Duodenal mucosa (tissue), 2 donors: ENCODE data around the gene SCN11A.

Experiments
- H3K27ac ChIP-seq: one replicate; pipeline ENCODE4 v1.7.0; 2013; ENCODE audit warnings: low read depth, low read length
- H3K27me3 ChIP-seq, 2 donors: one replicate each; pipeline ENCODE4 v1.7.0; 2013; ENCODE audit warnings: low read length in 2 of 2, control low read depth in 1 of 2; ENCODE audit not compliant: insufficient read depth in 2 of 2, control insufficient read depth in 1 of 2
- H3K36me3 ChIP-seq, 2 donors: one replicate each; pipeline ENCODE4 v1.7.0; 2013; ENCODE audit warnings: low read length in 2 of 2, control low read depth in 1 of 2; ENCODE audit not compliant: insufficient read depth in 2 of 2, control insufficient read depth in 1 of 2
- H3K4me1 ChIP-seq, 2 donors: one replicate each; pipeline ENCODE4 v1.7.0; 2013; ENCODE audit warnings: low read length in 2 of 2, control low read depth in 1 of 2; ENCODE audit not compliant: insufficient read depth in 2 of 2, control insufficient read depth in 1 of 2
- H3K4me3 ChIP-seq, 2 donors: one replicate each; pipeline ENCODE4 v1.7.0; 2013; ENCODE audit warnings: low read length in 2 of 2, low read depth in 1 of 2
- H3K9ac ChIP-seq, 2 donors: one replicate each; pipeline ENCODE4 v1.7.0; 2013; ENCODE audit warnings: low read length in 2 of 2, low read depth in 1 of 2
- H3K9me3 ChIP-seq, 2 donors: one replicate each; pipeline ENCODE4 v1.7.0; 2013; ENCODE audit warnings: low read length in 2 of 2, control low read depth in 1 of 2; ENCODE audit not compliant: control insufficient read depth in 1 of 2

Gene SCN11A

DNA sequence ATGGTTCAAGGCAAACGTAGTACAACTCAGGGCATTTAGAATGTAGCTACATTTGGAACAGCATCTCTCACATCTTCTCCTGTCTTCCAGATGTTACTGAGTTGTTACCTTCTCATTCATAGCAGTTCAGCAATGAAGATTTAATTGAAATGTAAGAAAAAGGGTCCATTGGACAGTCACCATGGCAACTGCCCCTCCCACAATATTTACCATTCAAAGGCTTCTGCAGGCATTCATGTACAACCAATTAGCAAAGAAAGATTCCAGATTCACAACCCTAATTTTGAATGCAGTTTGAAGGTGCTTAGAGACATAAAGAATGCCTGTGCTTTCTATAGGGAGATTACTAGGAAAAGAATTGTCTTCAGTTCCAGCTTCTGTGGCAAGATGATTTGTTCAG lies 22.2 kb downstream of the SCN11A start:
- H3K27ac ChIP-seq, result no peak overlapping the region
- no peak overlapping the region for H3K9ac ChIP-seq
- H3K4me3 ChIP-seq, result no peak overlapping the region
- H3K4me1 ChIP-seq, result no peaks in the 10 kb centered on the region
- H3K36me3 ChIP-seq, result no peaks in the 10 kb centered on the region
- H3K27me3 ChIP-seq, result no peaks in the 10 kb centered on the region
- no peaks in the 10 kb centered on the region for H3K9me3 ChIP-seq

DNA sequence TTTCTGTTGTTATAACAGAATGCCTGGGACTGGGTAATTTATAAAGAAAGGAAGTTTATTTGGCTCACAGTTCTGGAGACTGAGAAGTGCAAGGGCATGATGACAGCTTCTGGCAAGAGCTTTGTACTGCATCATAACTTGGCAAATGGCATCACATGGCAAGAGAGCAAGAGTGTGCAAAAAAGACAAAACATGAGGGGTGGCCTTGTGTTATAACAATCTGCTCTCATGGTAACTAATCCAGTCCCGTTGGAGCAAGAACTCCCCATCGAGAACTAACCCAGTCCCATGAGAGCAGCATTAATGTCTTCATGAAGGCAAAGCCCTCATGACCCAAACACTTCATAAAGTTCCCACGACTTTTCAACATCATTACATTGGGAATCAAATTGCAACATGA lies 23.2 kb downstream of the SCN11A start:
- no peak overlapping the region for H3K9ac ChIP-seq
- H3K9me3 ChIP-seq, result no peaks in the 10 kb centered on the region
- no peak overlapping the region for H3K27ac ChIP-seq
- no peaks in the 10 kb centered on the region for H3K36me3 ChIP-seq
- no peaks in the 10 kb centered on the region for H3K27me3 ChIP-seq
- no peaks in the 10 kb centered on the region for H3K4me1 ChIP-seq
- H3K4me3 ChIP-seq, result no peak overlapping the region

DNA sequence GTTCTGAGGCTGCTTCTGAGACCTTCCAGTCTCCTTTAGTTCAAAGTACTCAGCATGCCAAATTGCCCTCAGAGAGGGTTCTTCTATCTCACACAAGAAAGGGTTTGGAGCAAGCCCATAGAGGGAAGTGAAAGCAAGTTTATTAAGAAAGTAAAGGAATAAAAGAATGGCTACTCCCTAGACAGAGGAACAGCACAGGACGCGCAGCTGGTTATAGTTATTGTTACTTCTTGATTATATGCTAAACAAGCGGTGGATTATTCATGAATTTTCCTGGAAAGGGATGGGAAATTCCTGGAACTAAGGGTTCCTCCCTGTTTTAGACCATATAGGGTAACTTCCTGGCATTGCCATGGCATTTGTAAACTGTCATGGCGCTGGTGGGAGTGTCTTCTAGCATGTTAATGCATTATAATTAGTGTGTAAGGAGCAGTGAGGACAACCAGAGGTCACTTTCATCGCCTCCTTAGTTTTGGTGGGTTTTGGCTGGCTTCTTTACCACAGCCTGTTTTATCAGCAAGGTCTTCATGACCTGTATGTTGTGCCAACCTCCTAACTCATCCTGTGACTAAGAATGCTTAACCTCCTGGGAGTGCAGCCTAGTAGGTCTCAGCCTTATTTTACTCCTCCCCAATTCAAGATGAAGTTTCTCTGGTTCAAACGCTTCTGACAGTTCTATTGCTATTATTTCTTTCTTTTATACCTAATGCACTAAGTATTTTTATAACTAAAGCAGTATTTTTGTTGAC lies 26.3 kb downstream of the SCN11A start:
- Histone ChIP-seq H3K4me3 (no peak overlapping the region), H3K4me1 (no peaks in the 10 kb centered on the region), H3K36me3 (no peaks in the 10 kb centered on the region), H3K27me3 (no peaks in the 10 kb centered on the region), H3K9me3 (no peaks in the 10 kb centered on the region), H3K27ac (no peak overlapping the region), H3K9ac (no peak overlapping the region)

DNA sequence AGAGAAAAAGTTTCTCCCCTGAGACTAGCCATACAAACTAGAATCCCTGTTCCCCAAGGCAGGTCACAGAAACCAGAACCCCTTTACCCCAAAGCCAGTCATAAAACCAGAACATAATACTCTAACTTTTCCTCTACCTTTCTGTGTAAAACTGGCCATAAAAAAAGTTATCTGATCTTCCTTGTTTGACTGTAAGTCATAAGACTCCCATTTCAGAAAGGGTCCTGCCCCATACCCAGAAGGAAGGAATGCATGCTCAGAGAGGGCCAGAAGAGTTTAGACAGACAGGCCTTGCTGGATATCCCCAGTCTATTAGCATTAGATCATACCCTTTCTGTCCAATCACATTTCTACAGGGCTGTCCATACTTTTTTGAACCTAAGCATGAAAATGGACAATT lies 27.2 kb downstream of the SCN11A start:
- H3K36me3 ChIP-seq, result no peaks in the 10 kb centered on the region
- H3K9ac ChIP-seq, result no peak overlapping the region
- H3K27ac ChIP-seq, result no peak overlapping the region
- no peak overlapping the region for H3K4me3 ChIP-seq
- no peaks in the 10 kb centered on the region for H3K9me3 ChIP-seq
- H3K27me3 ChIP-seq, result no peaks in the 10 kb centered on the region
- no peaks in the 10 kb centered on the region for H3K4me1 ChIP-seq

DNA sequence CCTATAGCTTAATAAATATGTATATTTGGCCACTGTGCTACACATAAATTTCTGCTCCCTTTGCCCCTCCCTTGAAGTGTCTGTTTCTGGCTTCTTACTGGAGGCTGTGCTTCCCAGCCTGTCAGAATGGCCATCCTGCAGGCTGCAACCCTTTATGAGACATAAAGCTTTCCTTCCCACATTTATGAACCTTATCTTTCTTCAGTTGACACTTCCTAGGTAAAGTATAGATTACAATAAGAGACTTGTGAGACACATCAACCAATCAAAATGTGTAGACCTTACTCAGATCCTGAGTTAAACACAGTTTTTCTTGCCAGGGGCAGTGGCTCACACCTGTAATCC lies 29.5 kb downstream of the SCN11A start:
- Histone ChIP-seq H3K27me3 (no peaks in the 10 kb centered on the region), H3K27ac (no peak overlapping the region), H3K4me1 (no peaks in the 10 kb centered on the region), H3K9ac (no peak overlapping the region), H3K4me3 (no peak overlapping the region), H3K36me3 (no peaks in the 10 kb centered on the region), H3K9me3 (no peaks in the 10 kb centered on the region)

DNA sequence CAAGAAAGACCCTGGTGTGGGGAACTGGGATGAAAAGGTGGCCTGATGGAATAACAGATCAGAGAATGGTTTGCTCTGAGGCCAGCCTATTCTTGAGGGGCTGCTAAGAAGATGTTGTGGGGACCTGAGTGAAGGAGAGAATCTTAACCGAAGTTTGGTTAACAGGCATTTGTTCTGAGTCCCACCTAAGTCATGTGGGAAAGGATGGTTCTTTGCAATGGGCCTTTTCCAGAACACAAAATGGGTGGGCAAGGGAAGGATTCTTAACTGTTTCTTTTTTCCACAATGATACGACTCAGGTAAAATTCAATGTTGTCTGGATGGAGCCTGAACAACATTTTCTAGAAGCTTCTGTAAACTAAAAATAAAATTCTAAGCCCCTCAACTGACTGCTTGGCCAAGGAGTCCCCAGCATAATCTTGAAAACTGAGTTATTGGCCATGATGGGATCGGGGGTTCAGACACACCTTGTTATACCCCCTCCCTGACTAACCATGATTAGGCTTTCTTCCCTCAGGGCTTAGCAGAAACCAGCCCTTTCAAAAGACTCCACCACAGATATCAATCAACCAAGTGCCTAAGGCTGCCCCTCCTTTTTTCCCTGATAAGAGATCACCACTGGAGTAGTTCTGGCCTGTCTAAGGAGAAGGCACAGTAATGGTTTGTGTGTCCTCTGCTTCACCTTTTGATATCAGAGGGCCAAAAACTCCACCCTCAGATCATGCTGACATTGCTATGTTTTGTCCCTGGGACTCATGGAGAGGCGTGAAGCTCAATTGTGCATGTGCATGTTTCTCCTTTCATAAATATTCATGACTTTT lies 30.1 kb downstream of the SCN11A start:
- Histone ChIP-seq H3K27ac (no peak overlapping the region), H3K9me3 (no peaks in the 10 kb centered on the region), H3K9ac (no peak overlapping the region), H3K36me3 (no peaks in the 10 kb centered on the region), H3K4me1 (no peaks in the 10 kb centered on the region), H3K27me3 (no peaks in the 10 kb centered on the region), H3K4me3 (no peak overlapping the region)

DNA sequence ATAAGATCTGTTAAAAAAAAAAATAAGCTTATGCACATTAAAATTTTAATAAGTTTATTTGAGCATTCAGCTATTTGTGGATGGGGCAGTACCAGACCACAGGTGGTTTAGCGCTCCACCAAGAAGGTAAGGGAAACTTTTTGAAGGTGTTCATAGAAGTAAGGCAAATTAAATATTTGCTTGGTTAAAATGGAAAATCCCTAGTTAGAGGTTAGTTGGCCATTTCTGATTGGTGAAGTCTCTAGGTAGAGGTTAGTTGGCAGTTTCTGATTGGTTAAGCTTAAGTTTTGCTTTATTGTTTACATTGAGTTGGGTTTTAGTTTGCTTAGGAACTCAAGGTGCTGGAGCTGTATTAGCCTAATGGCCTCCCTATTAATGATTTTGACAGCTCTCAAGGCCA lies 30.7 kb downstream of the SCN11A start:
- no peaks in the 10 kb centered on the region for H3K9me3 ChIP-seq
- H3K4me3 ChIP-seq, result no peak overlapping the region
- H3K9ac ChIP-seq, result no peak overlapping the region
- H3K27ac ChIP-seq, result no peak overlapping the region
- no peaks in the 10 kb centered on the region for H3K36me3 ChIP-seq
- no peaks in the 10 kb centered on the region for H3K4me1 ChIP-seq
- H3K27me3 ChIP-seq, result no peaks in the 10 kb centered on the region

DNA sequence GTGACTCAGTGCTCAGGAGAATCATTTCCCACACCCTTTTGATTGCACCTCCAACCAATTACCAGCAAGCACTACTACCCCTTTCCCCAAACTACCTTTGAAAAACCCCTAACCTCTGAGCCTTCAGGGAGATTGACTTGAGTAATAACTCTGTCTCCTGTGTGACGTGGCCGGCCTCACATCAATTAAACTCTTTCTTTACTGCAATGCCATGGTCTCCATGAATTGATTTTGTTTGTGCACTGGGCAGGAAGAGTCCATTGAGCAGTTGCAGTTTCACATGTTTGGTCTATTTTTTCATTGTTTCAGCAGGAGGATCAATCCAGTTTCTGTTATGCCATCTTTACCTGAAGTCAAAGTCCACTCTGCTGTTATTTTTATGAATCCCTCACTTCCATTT lies 32.4 kb downstream of the SCN11A start:
- Histone ChIP-seq H3K9me3 (no peaks in the 10 kb centered on the region), H3K4me3 (no peak overlapping the region), H3K9ac (no peak overlapping the region), H3K36me3 (no peaks in the 10 kb centered on the region), H3K4me1 (no peaks in the 10 kb centered on the region), H3K27ac (no peak overlapping the region), H3K27me3 (no peaks in the 10 kb centered on the region)

DNA sequence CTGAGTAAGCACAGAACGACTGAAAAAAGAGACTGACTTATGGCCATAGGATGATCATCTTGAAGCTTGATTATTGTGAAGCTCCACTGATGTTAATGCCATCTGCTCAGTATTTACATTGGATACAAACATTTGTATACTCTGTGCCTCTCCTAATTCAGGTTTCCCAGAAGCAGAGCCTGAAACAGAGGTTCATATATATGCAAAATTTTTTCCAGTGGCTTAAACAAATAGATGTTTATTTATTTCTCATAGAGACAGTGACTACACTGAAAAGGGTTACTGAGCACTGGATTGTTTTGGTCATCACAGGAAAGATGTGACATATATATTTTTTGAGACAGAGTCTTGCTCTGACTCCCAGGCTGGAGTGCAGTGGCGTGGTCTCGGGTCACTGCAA lies 36.3 kb downstream of the SCN11A start:
- H3K27me3 ChIP-seq, result no peaks in the 10 kb centered on the region
- no peaks in the 10 kb centered on the region for H3K9me3 ChIP-seq
- no peak overlapping the region for H3K9ac ChIP-seq
- H3K36me3 ChIP-seq, result no peaks in the 10 kb centered on the region
- H3K4me1 ChIP-seq, result no peaks in the 10 kb centered on the region
- no peak overlapping the region for H3K27ac ChIP-seq
- H3K4me3 ChIP-seq, result no peak overlapping the region

DNA sequence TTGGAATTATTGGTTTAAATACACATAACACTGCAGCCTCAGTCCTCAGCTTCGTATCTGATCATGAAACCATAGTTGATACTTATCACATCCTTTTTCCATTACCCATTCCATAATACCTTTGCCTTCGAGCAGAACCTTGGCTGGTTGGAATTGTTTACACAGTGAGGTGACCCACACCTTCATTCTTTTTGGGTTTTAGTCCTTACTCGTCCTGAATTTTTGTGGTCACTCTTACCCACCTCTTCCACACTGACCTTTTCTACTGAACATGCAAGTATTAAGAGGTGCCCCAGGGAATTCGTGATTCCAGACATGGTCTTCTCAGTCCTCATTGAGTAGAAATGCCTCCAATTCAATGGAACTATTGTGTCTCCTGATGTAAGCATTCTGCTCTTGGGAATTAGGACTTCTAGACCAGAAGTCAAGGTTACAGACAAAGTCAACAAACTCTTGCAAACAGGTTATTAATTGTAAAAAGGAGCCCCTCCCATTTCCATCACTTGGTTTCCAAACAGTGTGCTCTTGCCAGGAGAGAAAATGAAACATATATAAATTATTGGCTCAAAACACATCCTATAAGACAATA lies 37.7 kb downstream of the SCN11A start:
- no peak overlapping the region for H3K27ac ChIP-seq

More for the DNA sequence above, 37.7 kb downstream of the SCN11A start:
- H3K4me1 ChIP-seq, result no peaks in the 10 kb centered on the region
- H3K36me3 ChIP-seq, result no peaks in the 10 kb centered on the region
- H3K9me3 ChIP-seq, result no peaks in the 10 kb centered on the region
- H3K27me3 ChIP-seq, result no peaks in the 10 kb centered on the region
- H3K9ac ChIP-seq, result no peak overlapping the region
- no peak overlapping the region for H3K4me3 ChIP-seq
